DOHH2 (cell line): ENCODE measurements around the gene RRAS2.

Source experiments
- CTCF ChIP-seq: fragments of 200-600 bp; sonication (generic); IDR thresholded peaks from one replicate; pipeline ENCODE4 v1.5.1; 2014; ENCODE audit warnings: antibody characterized with exemption, mild to moderate bottlenecking, low read depth, low read length; ENCODE audit not compliant: poor library complexity, severe bottlenecking
- EZH2phosphoT487 ChIP-seq: fragments of 200-600 bp; sonication (generic); IDR thresholded peaks from 2 replicates; pipeline ENCODE4 v1.6.1; 2017; ENCODE audit warnings: borderline replicate concordance, mild to moderate bottlenecking, antibody characterized with exemption, low read length, moderate library complexity, mixed read lengths

GRCh38 chr11:14342906-14343305 lies 16.1 kb downstream of the RRAS2 start:
- TF ChIP-seq EZH2phosphoT487 (no peak), CTCF (no peak)
